Measurements from ENCODE around the gene NLRP12. TPM values are rescaled to one million over a fixed set of nuclear protein-coding genes. Genes with fewer than 3 reads are reported as not detected.
"Not testable (repeated sequence)": the region's sequence is repeated elsewhere in the genome, so short reads cannot be mapped to it uniquely, and the experiment has no call there.

NLRP12 gene
- total and polyA plus RNA-seq, 12 donors, result 0.10 to 0.78 (median 0.21) TPM; not detected in 3

- no peaks in the 10 kb centered on the region for H3K4me1 ChIP-seq (replicated peaks in 1 of 2)
- WGBS, 4 donors, result 87 to 90% (median 89%) methylated on average over 7 of the region's 7 CpGs
- no peaks in the 10 kb centered on the region for H3K9me3 ChIP-seq (replicated peaks in 1 of 3)
- no peaks in the 10 kb centered on the region for H3K27me3 ChIP-seq
- no peak overlapping the region for H3K4me3 ChIP-seq
- no peak for DNase-seq
- TF ChIP-seq, protein P1, sequence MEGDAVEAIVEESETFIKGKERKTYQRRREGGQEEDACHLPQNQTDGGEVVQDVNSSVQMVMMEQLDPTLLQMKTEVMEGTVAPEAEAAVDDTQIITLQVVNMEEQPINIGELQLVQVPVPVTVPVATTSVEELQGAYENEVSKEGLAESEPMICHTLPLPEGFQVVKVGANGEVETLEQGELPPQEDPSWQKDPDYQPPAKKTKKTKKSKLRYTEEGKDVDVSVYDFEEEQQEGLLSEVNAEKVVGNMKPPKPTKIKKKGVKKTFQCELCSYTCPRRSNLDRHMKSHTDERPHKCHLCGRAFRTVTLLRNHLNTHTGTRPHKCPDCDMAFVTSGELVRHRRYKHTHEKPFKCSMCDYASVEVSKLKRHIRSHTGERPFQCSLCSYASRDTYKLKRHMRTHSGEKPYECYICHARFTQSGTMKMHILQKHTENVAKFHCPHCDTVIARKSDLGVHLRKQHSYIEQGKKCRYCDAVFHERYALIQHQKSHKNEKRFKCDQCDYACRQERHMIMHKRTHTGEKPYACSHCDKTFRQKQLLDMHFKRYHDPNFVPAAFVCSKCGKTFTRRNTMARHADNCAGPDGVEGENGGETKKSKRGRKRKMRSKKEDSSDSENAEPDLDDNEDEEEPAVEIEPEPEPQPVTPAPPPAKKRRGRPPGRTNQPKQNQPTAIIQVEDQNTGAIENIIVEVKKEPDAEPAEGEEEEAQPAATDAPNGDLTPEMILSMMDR (IDR thresholded peaks at IDR 0.05), result no peak
- no peak for TF ChIP-seq POLR2A (IDR thresholded peaks at IDR 0.05)
- H3K36me3 ChIP-seq (replicated peaks in 1 of 2), result no peaks in the 10 kb centered on the region
- H3K27ac ChIP-seq, result no peak overlapping the region
- intact Hi-C loops (cut with DNase I), result no loop called here
Observed at GRCh38 chr19:53786744-53787143, 37.4 kb downstream of the NLRP12 start.

DNA sequence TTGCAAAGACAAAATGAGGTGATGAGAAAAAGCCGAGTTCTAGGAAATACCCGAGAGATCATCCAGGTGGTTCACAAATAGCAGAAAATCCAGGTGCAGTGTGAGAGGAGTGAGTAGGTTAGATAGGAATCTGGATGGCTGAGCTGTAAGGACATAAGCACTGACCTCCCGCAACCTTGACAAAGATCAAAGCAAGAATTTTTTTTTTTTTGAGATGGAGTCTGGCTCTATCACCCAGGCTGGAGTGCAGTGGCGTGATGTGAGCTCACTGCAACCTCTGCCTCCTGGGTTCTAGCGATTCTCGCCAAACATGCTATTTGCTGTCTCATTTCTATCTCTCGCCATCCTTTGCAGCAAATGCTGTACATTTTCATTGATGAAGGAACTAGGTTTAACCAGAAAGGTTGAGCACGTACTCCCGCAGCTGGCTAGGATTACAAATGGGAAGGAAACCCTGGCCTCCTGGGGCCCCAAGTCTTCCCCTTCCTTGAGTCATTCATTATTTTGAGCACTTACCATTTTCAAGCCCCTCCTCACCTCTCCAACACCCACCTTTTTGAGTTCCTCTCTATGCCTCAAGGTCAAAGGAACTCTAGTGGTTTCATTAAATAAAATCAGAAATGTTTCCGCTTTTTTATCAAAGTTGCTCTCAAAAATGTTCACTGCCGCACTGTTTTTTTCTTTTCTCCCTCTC, 38.8 kb downstream of the NLRP12 start:
- no peaks in the 10 kb centered on the region for H3K4me1 ChIP-seq (replicated peaks in 1 of 2)
- intact Hi-C loops (cut with DNase I), result no loop called here
- no peak for DNase-seq
- no peaks in the 10 kb centered on the region for H3K27me3 ChIP-seq
- TF ChIP-seq POLR2A (IDR thresholded peaks at IDR 0.05), result no peak
- TF ChIP-seq, protein P1 (IDR thresholded peaks at IDR 0.05), result no peak
- no peak overlapping the region for H3K27ac ChIP-seq
- WGBS, 4 donors, result 49 to 59% (median 54%) methylated on average over 11 of the region's 11 CpGs
- H3K36me3 ChIP-seq (replicated peaks in 1 of 2), result no peaks in the 10 kb centered on the region
- H3K9me3 ChIP-seq (replicated peaks in 1 of 3), result no peaks in the 10 kb centered on the region
- no peak overlapping the region for H3K4me3 ChIP-seq

DNA sequence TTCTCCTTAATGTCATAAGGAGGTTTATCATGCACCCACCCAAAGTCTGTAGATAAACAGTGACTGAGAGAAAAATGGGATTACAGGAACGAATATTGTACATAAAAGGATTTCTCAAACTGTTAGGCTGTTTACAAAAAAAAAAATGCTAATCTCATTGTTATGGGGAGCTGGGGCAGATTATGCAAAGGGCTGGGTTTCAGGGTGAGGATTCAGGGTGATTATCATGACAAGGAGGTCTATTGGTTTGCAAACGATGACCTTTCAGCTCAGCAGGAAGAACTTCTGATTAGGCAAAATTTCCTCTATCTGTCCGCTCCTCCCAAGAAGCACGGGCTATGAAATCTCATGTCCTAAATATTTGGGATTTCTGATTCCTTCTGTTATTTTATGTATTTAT, 41.4 kb downstream of the NLRP12 start:
- Histone ChIP-seq H3K27me3 (no peaks in the 10 kb centered on the region), H3K9me3 (replicated peaks in 1 of 3) (no peaks in the 10 kb centered on the region), H3K27ac (no peak overlapping the region), H3K4me1 (replicated peaks in 1 of 2) (no peaks in the 10 kb centered on the region), H3K4me3 (no peak overlapping the region), H3K36me3 (replicated peaks in 1 of 2) (no peaks in the 10 kb centered on the region)
- 66 to 78% (median 74%) methylated on average over 4 of the region's 4 CpGs for WGBS, 4 donors
- DNase-seq, result no peak
- TF ChIP-seq POLR2A (IDR thresholded peaks at IDR 0.05), result no peak
- TF ChIP-seq, protein P1 (IDR thresholded peaks at IDR 0.05), result no peak
- intact Hi-C loops (cut with DNase I), result no loop called here

DNA sequence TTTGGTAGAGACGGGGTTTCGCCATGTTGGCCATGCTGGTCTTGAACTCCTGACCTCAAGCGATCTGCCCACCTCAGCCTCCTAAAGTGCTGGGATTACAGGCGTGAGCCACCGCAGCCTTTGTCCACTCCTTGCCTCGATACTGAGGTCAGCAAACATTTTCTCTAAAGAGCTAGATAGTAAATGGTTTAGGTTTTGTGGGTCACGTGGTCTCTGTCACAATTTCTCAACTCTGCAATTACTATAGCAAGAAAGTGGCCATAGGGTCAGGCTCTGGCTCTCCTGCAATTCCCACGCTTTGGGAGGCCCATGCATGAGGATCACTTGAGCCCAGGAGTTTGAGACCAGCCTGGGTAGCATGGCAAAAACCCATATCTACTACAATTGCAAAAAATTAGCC, 42.8 kb downstream of the NLRP12 start:
- H3K4me1 ChIP-seq (replicated peaks in 1 of 2); H3K27me3 ChIP-seq; H3K36me3 ChIP-seq (replicated peaks in 1 of 2); H3K9me3 ChIP-seq (replicated peaks in 1 of 3); H3K27ac ChIP-seq; intact Hi-C loops (cut with DNase I); H3K4me3 ChIP-seq; DNase-seq: not testable (repeated sequence)
- WGBS, 4 donors, result 74 to 90% (median 83%) methylated on average over 7 to 8 of the region's 8 CpGs

DNA sequence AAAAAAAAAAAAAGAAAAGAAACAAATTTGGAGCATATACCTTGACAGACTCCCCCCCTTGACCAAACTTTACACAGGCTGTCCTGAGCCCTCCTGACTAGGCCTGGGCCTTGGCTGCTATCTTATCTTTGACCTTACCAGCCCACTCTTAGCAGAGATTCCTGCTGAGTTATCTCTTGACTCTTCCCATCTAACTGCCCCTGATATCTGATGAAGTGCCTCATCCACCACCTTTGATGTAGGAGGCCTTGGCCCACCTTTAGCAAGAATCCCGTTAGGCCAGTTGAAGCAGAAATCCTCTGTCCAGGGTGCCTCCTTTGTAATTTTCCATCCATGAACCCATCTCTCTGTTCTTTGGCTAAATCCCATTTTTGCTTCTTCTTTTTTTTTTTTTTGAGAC, 43.6 kb downstream of the NLRP12 start:
- DNase-seq, result no peak
- no peaks in the 10 kb centered on the region for H3K36me3 ChIP-seq (replicated peaks in 1 of 2)
- intact Hi-C loops (cut with DNase I), result no loop called here
- H3K4me3 ChIP-seq, result no peak overlapping the region
- TF ChIP-seq, protein P1 (IDR thresholded peaks at IDR 0.05), result no peak
- no peak for TF ChIP-seq POLR2A (IDR thresholded peaks at IDR 0.05)
- H3K27ac ChIP-seq, result no peak overlapping the region
- no peaks in the 10 kb centered on the region for H3K27me3 ChIP-seq
- 11 to 58% (median 49%) methylated on average over 1 of the region's 1 CpG for WGBS, 4 donors
- H3K9me3 ChIP-seq (replicated peaks in 1 of 3), result no peaks in the 10 kb centered on the region
- no peaks in the 10 kb centered on the region for H3K4me1 ChIP-seq (replicated peaks in 1 of 2)

All from adrenal gland (tissue), 12 donors.